ENCODE results near the gene CFAP100.
A peak's percentile ranks its signal among the peaks of the same experiment; 100 is the strongest.

The CFAP100 gene

GRCh38 chr3:126357295-126358037 lies 37.2 kb upstream of the CFAP100 start, which contains the start of gene KLF15:
Gene KLF15 (minus strand): TSS chr3:126357408. CDS start chr3:126352922, 4,486 bp downstream.
- peak; percentile 51 to 70 (median 58) for DNase-seq

DNA sequence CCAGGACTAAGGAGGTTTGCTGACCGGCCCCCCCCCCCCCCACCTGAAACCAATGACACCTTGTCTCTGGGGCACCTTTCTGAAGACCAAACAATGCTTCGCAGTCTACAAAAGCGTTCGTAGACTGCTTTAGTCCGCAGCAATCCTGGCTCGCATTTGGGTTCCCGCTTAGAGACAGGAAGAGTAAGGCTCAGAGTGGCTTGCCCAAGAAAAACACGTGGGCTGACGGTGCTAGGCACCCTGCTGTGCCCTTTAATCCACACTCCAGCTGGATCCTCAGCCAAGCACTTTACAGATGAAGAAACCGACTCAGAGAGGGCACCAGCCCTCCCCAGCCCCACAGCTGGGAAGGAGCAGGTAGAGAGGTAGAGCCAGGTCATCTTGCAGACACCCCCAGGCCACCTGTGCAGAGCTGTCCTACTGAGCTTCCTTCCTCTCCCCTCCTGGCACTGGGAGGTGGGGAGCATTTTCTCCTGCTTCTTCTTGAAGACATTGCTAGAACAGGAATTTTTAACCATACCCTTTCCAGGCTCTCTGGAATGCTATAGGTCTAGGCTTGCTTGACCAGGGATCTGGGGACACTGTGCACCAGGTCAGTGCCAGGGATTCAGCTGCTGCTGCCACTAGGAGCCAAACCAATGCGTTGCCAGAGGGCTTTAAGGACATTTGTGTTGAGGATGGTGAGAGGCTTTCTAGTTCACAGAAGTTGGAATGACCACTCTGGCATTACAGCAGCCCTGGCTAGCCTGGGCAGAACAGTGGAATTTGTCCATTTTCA lies 36.5 kb upstream of the CFAP100 start:
- peak in 1 of 5 donors; percentile 5 for DNase-seq

- no peak for DNase-seq
Measured at GRCh38 chr3:126358816-126359181, 35.9 kb upstream of the CFAP100 start.

- peak in 1 of 5 donors; percentile 2 for DNase-seq
Measured at GRCh38 chr3:126360046-126360713, 34.5 kb upstream of the CFAP100 start.

GRCh38 chr3:126360714-126361060 lies 34.0 kb upstream of the CFAP100 start:
- DNase-seq: no peak

- DNase-seq: peak in 1 of 5 donors; percentile 12
Measured at GRCh38 chr3:126361211-126361610, 33.5 kb upstream of the CFAP100 start.

DNA sequence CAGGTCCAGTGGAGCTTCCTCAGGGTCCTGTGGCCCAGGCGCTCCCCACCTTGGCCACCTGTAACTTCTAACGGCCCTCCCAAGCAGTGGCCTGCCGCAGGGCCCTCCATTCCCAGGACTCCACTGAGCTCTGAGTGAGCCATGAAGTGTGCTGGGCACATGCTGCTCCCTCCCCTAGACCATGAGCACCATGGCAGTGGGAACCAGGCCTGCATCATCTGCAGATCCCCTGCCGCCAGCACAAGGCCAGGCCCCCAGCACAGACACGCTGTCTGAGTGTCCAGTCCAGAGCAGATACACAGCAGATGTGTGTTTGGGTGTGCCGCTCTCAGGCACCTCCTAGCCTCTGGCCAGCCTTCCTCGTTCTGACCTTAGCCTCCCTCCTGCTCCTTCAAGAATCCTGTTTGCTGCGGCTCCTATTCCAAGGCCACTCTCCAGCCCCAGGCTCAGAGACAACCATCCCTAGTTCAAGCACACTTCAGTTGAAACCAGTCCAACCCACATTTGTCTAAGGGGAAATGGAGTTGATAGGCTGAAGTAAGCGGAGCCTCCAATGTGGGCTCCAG lies 30.5 kb upstream of the CFAP100 start:
- no peak for DNase-seq

- no peak for DNase-seq
Measured at GRCh38 chr3:126364731-126365301, 29.9 kb upstream of the CFAP100 start.

GRCh38 chr3:126365351-126366277 lies 29.1 kb upstream of the CFAP100 start:
- no peak for DNase-seq

DNA sequence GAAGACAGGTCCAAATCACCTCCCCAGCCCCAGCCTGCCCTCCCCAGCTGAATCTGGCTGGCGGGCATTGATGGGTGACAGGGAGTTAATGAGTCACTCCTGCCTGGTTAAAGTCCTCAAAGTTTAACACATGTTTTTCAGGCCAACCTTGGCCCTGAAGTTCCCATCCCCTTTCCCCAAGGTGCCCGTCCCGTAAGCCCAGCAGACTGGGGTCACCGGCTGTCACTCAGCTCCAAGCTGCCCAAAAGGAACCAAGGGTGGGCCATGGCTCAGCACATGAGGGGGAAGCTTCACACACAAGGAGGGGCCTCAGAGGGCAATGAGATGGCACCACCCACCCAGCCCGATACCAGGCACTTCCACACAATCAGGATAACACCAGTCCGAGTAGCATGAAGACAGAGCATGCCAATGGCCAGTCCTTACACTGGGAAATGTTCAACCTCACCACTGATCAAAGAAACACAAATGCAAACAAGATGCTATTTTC lies 27.3 kb upstream of the CFAP100 start:
- DNase-seq: no peak

DNA sequence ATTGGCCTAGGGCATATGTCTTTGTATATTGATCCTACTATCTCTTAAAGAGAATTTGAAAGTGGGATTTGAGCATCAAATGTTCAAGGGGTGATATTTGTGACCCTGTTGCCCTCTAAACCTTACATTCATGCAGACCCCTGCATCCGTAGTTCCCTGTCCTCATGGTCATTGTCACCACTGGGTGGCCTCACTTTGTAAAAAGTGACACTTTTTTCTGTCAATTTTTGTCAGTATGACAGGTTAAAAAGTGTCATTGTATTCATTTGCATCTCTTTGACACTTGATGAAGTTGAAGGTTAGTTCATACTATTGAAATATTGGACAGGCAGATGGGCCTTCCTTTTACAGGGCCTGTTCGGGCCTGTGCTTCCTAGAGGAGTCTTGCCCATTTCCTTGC lies 25.2 kb upstream of the CFAP100 start:
- no peak for DNase-seq

GRCh38 chr3:126370055-126370454 lies 24.7 kb upstream of the CFAP100 start:
- DNase-seq: no peak

DNA sequence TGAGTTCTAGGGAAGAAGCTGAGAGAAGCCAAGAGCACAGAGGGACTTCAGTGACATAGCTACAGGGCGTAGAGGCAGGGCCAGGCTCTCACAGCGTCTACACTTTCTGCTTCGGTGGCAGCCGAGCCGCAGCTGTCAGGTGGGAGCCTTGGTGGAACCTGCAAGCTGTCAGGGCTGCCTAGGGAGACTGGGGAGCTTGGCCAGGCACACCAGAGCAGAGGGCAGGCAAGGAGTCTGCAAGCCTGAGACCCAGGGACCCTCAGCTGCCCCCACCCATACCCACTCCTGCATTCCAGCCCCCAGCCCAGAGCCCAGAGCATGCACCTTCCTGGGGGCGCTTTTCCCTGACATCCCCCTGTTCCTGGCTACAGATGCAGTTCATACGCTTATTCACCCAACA lies 24.1 kb upstream of the CFAP100 start:
- DNase-seq: no peak

- no peak for DNase-seq
Measured at GRCh38 chr3:126371096-126371705, 23.5 kb upstream of the CFAP100 start.

GRCh38 chr3:126372413-126373145 lies 22.1 kb upstream of the CFAP100 start:
- no peak for DNase-seq

- DNase-seq: no peak
Measured at GRCh38 chr3:126373146-126373613, 21.5 kb upstream of the CFAP100 start.

- peak in 1 of 5 donors; percentile 5 for DNase-seq
Measured at GRCh38 chr3:126373682-126374601, 20.8 kb upstream of the CFAP100 start.

GRCh38 chr3:126375835-126376331 lies 18.8 kb upstream of the CFAP100 start:
- no peak for DNase-seq

DNA sequence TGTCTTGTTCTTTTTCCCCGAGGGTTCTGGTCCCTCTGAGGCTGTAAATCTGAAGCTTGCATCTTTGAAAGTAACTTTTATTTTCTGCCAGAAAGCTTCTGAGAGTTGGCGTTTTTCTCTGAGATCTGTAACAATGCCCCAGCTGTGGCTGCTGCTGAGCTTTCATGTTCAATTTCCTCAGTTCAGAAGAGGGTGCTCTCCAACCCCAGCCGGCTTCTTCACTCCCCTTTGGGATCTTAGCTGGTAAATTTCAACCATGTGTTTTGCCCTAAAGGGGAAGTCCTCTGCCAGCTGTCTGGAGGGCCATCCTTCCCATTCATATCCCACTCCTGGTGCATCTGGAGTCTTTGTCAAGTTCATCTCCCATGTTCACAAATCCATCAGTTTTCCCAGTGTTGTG lies 18.3 kb upstream of the CFAP100 start:
- no peak for DNase-seq

Data from T-helper 1 cell (primary cell).